ENCODE data around the gene TCF23. TPM values are rescaled to one million over a fixed set of nuclear protein-coding genes. Genes with fewer than 3 reads are reported as not detected.
"Not testable (repeated sequence)": the region's sequence is repeated elsewhere in the genome, so short reads cannot be mapped to it uniquely, and the experiment has no call there.

TCF23 gene
- total RNA-seq, 8 experiments from 2014 or later, result 0.09 to 0.66 (median 0.23) TPM; not detected in 2

- no peak overlapping the region for H3K4me3 ChIP-seq
- in situ Hi-C loops (cut with MboI; ENCODE audit: low pct_unique_long_range_greater_than_20kb in 2 of 9, low sequenced_read_pairs in 9 of 9, unreplicated experiment in 9 of 9), result no loop called here
- H3K4me1 ChIP-seq (replicated peaks in 1 of 2), result no peaks in the 10 kb centered on the region
- ATAC-seq (replicated peaks in 6 of 8), result no peak
- WGBS, 10 experiments, result 57 to 100% (median 88%) methylated on average over 1 to 5 of the region's 6 CpGs
- H3K27ac ChIP-seq, result no peak overlapping the region
Measured at GRCh38 chr2:27170581-27171337, 22.0 kb downstream of the TCF23 start.

- WGBS, 10 experiments, result 14 to 90% (median 75%) methylated on average over 1 to 8 of the region's 8 CpGs
- H3K4me1 ChIP-seq (replicated peaks in 1 of 2), result no peaks in the 10 kb centered on the region
- no peak overlapping the region for H3K4me3 ChIP-seq
- in situ Hi-C loops (cut with MboI; ENCODE audit: low pct_unique_long_range_greater_than_20kb in 2 of 9, low sequenced_read_pairs in 9 of 9, unreplicated experiment in 9 of 9), result no loop called here
- no peak for ATAC-seq (replicated peaks in 6 of 8)
- H3K27ac ChIP-seq, result no peak overlapping the region
Measured at GRCh38 chr2:27171351-27171848, 22.6 kb downstream of the TCF23 start.

- Histone ChIP-seq H3K4me1 (replicated peaks in 1 of 2) (no peaks in the 10 kb centered on the region), H3K27ac (no peak overlapping the region), H3K4me3 (no peak overlapping the region)
- ATAC-seq (replicated peaks in 6 of 8), result peak in 4 of 8 experiments; percentile 28 to 84 (median 48)
- 26 to 80% (median 64%) methylated on average over 1 to 4 of the region's 6 CpGs for WGBS, 10 experiments
- in situ Hi-C loops (cut with MboI; ENCODE audit: low pct_unique_long_range_greater_than_20kb in 2 of 9, low sequenced_read_pairs in 9 of 9, unreplicated experiment in 9 of 9), result loop anchor here in 1 of 9 experiments (25.0 kb wide), 1 partner anchor 212 kb away; the partner anchor contains the start of gene MAPRE3
Measured at GRCh38 chr2:27174638-27175037, 25.8 kb downstream of the TCF23 start.

- no peak for ATAC-seq (replicated peaks in 6 of 8)
- in situ Hi-C loops (cut with MboI; ENCODE audit: low pct_unique_long_range_greater_than_20kb in 2 of 9, low sequenced_read_pairs in 9 of 9, unreplicated experiment in 9 of 9), result loop anchor here in 1 of 9 experiments (25.0 kb wide), 1 partner anchor 213 kb away; the partner anchor contains the start of gene MAPRE3
- Histone ChIP-seq H3K27ac (no peak overlapping the region), H3K4me3 (no peak overlapping the region), H3K4me1 (replicated peaks in 1 of 2) (no peaks in the 10 kb centered on the region)
- WGBS, 10 experiments, result 7 to 89% (median 51%) methylated on average over 4 to 8 of the region's 8 CpGs; no CpG with 5 or more reads in 1 of the 10 experiments
Measured at GRCh38 chr2:27175330-27175729, 26.5 kb downstream of the TCF23 start.

- WGBS, 10 experiments, result 87 to 100% methylated on average over 2 to 3 of the region's 4 CpGs; no CpG with 5 or more reads in 8 of the 10 experiments
- in situ Hi-C loops (cut with MboI; ENCODE audit: low pct_unique_long_range_greater_than_20kb in 2 of 9, low sequenced_read_pairs in 9 of 9, unreplicated experiment in 9 of 9), result loop anchor here in 1 of 9 experiments (25.0 kb wide), 1 partner anchor 213 kb away; the partner anchor contains the start of gene MAPRE3
- H3K4me3 ChIP-seq; H3K27ac ChIP-seq; H3K4me1 ChIP-seq (replicated peaks in 1 of 2): not testable (repeated sequence)
- ATAC-seq (replicated peaks in 6 of 8), result peak in 3 of 8 experiments; percentile 41 to 78 (median 73)
Measured at GRCh38 chr2:27175781-27176180, 27.0 kb downstream of the TCF23 start.

GRCh38 chr2:27177441-27178351 is 28.9 kb downstream of the TCF23 start:
- WGBS, 10 experiments, result 40 to 92% (median 82%) methylated on average over 2 to 13 of the region's 15 CpGs

GRCh38 chr2:27178469-27178868 is 29.7 kb downstream of the TCF23 start:
- H3K4me1 ChIP-seq (replicated peaks in 1 of 2), result no peaks in the 10 kb centered on the region
- H3K4me3 ChIP-seq, result no peak overlapping the region
- 33 to 100% (median 92%) methylated on average over 1 to 3 of the region's 3 CpGs; no CpG with 5 or more reads in 1 of the 10 experiments for WGBS, 10 experiments
- in situ Hi-C loops (cut with MboI; ENCODE audit: low pct_unique_long_range_greater_than_20kb in 2 of 9, low sequenced_read_pairs in 9 of 9, unreplicated experiment in 9 of 9), result loop anchor here in 1 of 9 experiments (25.0 kb wide), 1 partner anchor 216 kb away; the partner anchor contains the start of gene MAPRE3
- ATAC-seq (replicated peaks in 6 of 8), result no peak
- H3K27ac ChIP-seq, result no peak overlapping the region

More at GRCh38 chr2:27177441-27178351, 28.9 kb downstream of the TCF23 start:
- Histone ChIP-seq H3K27ac (no peak overlapping the region), H3K4me3 (no peak overlapping the region), H3K4me1 (replicated peaks in 1 of 2) (no peaks in the 10 kb centered on the region)
- in situ Hi-C loops (cut with MboI; ENCODE audit: low pct_unique_long_range_greater_than_20kb in 2 of 9, low sequenced_read_pairs in 9 of 9, unreplicated experiment in 9 of 9), result loop anchor here in 1 of 9 experiments (25.0 kb wide), 1 partner anchor 215 kb away; the partner anchor contains the start of gene MAPRE3
- no peak for ATAC-seq (replicated peaks in 6 of 8)

- no peak overlapping the region for H3K27ac ChIP-seq
- no peak for ATAC-seq (replicated peaks in 6 of 8)
- H3K4me1 ChIP-seq (replicated peaks in 1 of 2), result no peaks in the 10 kb centered on the region
- H3K4me3 ChIP-seq, result no peak overlapping the region
- in situ Hi-C loops (cut with MboI; ENCODE audit: low pct_unique_long_range_greater_than_20kb in 2 of 9, low sequenced_read_pairs in 9 of 9, unreplicated experiment in 9 of 9), result loop anchor here in 1 of 9 experiments (25.0 kb wide), 1 partner anchor 217 kb away; the partner anchor contains the start of gene MAPRE3
- WGBS, 10 experiments, result 19 to 71% (median 38%) methylated on average over 1 to 3 of the region's 3 CpGs
Measured at GRCh38 chr2:27179344-27180000, 30.7 kb downstream of the TCF23 start.

- Histone ChIP-seq H3K4me1 (replicated peaks in 1 of 2) (no peaks in the 10 kb centered on the region), H3K4me3 (no peak overlapping the region), H3K27ac (no peak overlapping the region)
- in situ Hi-C loops (cut with MboI; ENCODE audit: low pct_unique_long_range_greater_than_20kb in 2 of 9, low sequenced_read_pairs in 9 of 9, unreplicated experiment in 9 of 9), result loop anchor here in 1 of 9 experiments (25.0 kb wide), 1 partner anchor 220 kb away; the partner anchor contains the start of gene MAPRE3
- 20 to 92% (median 66%) methylated on average over 1 to 4 of the region's 4 CpGs; no CpG with 5 or more reads in 3 of the 10 experiments for WGBS, 10 experiments
- peak in 1 of 8 experiments; percentile 50 for ATAC-seq (replicated peaks in 6 of 8)
Measured at GRCh38 chr2:27182346-27182745, 33.5 kb downstream of the TCF23 start.

- WGBS, 10 experiments, result 8 to 86% (median 50%) methylated on average over 1 to 3 of the region's 4 CpGs; no CpG with 5 or more reads in 1 of the 10 experiments
- Histone ChIP-seq H3K4me3 (no peak overlapping the region), H3K4me1 (replicated peaks in 1 of 2) (no peaks in the 10 kb centered on the region), H3K27ac (no peak overlapping the region)
- no peak for ATAC-seq (replicated peaks in 6 of 8)
- in situ Hi-C loops (cut with MboI; ENCODE audit: low pct_unique_long_range_greater_than_20kb in 2 of 9, low sequenced_read_pairs in 9 of 9, unreplicated experiment in 9 of 9), result loop anchor here in 1 of 9 experiments (25.0 kb wide), 1 partner anchor 222 kb away; the partner anchor contains the start of gene MAPRE3
Measured at GRCh38 chr2:27184115-27184514, 35.3 kb downstream of the TCF23 start.

GRCh38 chr2:27185331-27186026 is 36.7 kb downstream of the TCF23 start:
- in situ Hi-C loops (cut with MboI; ENCODE audit: low pct_unique_long_range_greater_than_20kb in 2 of 9, low sequenced_read_pairs in 9 of 9, unreplicated experiment in 9 of 9), result loop anchor here in 1 of 9 experiments (25.0 kb wide), 1 partner anchor 223 kb away; the partner anchor contains the start of gene MAPRE3
- 0 to 100% (median 52%) methylated on average over 1 to 4 of the region's 6 CpGs for WGBS, 10 experiments
- no peak overlapping the region for H3K27ac ChIP-seq
- no peaks in the 10 kb centered on the region for H3K4me1 ChIP-seq (replicated peaks in 1 of 2)
- H3K4me3 ChIP-seq, result no peak overlapping the region
- peak in 3 of 8 experiments; percentile 31 to 69 (median 33) for ATAC-seq (replicated peaks in 6 of 8)

Data from motor neuron (in vitro differentiated cells).